ENCODE data around the gene GAGE12C. TPM values are rescaled to one million over a fixed set of nuclear protein-coding genes. Genes with fewer than 3 reads are reported as not detected.
"Not testable (repeated sequence)": the region's sequence is repeated elsewhere in the genome, so short reads cannot be mapped to it uniquely, and the experiment has no call there.

The GAGE12C gene, protein sequence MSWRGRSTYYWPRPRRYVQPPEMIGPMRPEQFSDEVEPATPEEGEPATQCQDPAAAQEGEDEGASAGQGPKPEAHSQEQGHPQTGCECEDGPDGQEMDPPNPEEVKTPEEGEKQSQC
- not detected for total RNA-seq

DNA sequence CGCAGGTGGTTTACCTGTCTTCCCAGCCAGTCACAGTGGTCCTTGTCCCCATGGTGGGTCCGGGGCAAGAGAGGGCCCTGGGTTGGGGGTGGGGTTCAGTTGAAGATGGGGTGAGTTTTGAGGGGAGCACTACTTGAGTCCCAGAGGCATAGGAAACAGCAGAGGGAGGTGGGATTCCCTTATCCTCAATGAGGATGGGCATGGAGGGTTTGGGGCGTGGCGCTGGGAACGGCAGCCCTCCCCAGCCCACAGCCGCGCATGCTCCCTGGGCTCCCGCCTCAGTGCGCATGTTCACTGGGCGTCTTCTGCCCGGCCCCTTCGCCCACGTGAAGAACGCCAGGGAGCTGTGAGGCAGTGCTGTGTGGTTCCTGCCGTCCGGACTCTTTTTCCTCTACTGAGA lies at the start of gene GAGE12C:
Gene GAGE12C, plus strand, starts transcription at position 301 of the 400 bp plus-strand sequence. CDS start 1,155 bp downstream, outside the sequence.
- ATAC-seq; DNase-seq (ENCODE audit: low spot score); intact Hi-C loops (cut with DNase I): not testable (repeated sequence)

DNA sequence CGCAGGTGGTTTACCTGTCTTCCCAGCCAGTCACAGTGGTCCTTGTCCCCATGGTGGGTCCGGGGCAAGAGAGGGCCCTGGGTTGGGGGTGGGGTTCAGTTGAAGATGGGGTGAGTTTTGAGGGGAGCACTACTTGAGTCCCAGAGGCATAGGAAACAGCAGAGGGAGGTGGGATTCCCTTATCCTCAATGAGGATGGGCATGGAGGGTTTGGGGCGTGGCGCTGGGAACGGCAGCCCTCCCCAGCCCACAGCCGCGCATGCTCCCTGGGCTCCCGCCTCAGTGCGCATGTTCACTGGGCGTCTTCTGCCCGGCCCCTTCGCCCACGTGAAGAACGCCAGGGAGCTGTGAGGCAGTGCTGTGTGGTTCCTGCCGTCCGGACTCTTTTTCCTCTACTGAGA lies 9.5 kb downstream of the GAGE12C start, which contains the start of gene GAGE12D:
Gene GAGE12D, plus strand, starts transcription at position 301 of the 400 bp plus-strand sequence. CDS start 1,155 bp downstream, outside the sequence.
- intact Hi-C loops (cut with DNase I); DNase-seq (ENCODE audit: low spot score); ATAC-seq: not testable (repeated sequence)

DNA sequence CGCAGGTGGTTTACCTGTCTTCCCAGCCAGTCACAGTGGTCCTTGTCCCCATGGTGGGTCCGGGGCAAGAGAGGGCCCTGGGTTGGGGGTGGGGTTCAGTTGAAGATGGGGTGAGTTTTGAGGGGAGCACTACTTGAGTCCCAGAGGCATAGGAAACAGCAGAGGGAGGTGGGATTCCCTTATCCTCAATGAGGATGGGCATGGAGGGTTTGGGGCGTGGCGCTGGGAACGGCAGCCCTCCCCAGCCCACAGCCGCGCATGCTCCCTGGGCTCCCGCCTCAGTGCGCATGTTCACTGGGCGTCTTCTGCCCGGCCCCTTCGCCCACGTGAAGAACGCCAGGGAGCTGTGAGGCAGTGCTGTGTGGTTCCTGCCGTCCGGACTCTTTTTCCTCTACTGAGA lies 19.0 kb downstream of the GAGE12C start, which contains the start of gene GAGE12E:
Gene GAGE12E, plus strand, starts transcription at position 301 of the 400 bp plus-strand sequence. CDS start 1,155 bp downstream, outside the sequence.
- DNase-seq (ENCODE audit: low spot score); intact Hi-C loops (cut with DNase I); ATAC-seq: not testable (repeated sequence)

DNA sequence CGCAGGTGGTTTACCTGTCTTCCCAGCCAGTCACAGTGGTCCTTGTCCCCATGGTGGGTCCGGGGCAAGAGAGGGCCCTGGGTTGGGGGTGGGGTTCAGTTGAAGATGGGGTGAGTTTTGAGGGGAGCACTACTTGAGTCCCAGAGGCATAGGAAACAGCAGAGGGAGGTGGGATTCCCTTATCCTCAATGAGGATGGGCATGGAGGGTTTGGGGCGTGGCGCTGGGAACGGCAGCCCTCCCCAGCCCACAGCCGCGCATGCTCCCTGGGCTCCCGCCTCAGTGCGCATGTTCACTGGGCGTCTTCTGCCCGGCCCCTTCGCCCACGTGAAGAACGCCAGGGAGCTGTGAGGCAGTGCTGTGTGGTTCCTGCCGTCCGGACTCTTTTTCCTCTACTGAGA lies 28.6 kb downstream of the GAGE12C start, which contains the start of gene GAGE12F:
Gene GAGE12F, plus strand, starts transcription at position 301 of the 400 bp plus-strand sequence. CDS start 1,155 bp downstream, outside the sequence.
- DNase-seq (ENCODE audit: low spot score); ATAC-seq; intact Hi-C loops (cut with DNase I): not testable (repeated sequence)

- DNase-seq (ENCODE audit: low spot score); intact Hi-C loops (cut with DNase I); ATAC-seq: not testable (repeated sequence)
These were observed 36.8 kb downstream of the GAGE12C start for GRCh38 chrX:49568728-49569127.

DNA sequence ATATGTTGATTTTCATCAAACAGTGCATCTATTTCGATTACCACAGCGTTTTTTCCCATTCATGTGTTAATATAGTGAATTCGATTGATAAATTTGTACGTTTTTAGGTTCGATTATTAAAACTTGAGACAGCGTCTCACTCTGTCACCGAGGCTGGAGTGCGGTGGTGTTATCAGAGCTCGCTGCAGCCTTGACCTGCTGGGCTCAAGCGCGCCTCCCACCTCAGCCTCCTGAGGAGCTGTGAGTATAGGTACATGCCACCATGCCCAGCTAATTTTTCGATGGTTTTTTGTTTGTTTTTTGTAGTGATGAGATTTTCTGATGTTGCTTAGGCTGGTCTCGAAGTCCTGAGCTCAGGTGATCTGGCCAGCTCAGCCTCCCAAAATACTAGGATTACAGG lies 37.2 kb downstream of the GAGE12C start:
- ATAC-seq; intact Hi-C loops (cut with DNase I); DNase-seq (ENCODE audit: low spot score): not testable (repeated sequence)

DNA sequence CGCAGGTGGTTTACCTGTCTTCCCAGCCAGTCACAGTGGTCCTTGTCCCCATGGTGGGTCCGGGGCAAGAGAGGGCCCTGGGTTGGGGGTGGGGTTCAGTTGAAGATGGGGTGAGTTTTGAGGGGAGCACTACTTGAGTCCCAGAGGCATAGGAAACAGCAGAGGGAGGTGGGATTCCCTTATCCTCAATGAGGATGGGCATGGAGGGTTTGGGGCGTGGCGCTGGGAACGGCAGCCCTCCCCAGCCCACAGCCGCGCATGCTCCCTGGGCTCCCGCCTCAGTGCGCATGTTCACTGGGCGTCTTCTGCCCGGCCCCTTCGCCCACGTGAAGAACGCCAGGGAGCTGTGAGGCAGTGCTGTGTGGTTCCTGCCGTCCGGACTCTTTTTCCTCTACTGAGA lies 38.1 kb downstream of the GAGE12C start, which contains the start of gene GAGE12G:
Gene GAGE12G, plus strand, starts transcription at position 301 of the 400 bp plus-strand sequence. CDS start 1,155 bp downstream, outside the sequence.
- ATAC-seq; intact Hi-C loops (cut with DNase I); DNase-seq (ENCODE audit: low spot score): not testable (repeated sequence)

DNA sequence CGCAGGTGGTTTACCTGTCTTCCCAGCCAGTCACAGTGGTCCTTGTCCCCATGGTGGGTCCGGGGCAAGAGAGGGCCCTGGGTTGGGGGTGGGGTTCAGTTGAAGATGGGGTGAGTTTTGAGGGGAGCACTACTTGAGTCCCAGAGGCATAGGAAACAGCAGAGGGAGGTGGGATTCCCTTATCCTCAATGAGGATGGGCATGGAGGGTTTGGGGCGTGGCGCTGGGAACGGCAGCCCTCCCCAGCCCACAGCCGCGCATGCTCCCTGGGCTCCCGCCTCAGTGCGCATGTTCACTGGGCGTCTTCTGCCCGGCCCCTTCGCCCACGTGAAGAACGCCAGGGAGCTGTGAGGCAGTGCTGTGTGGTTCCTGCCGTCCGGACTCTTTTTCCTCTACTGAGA lies 47.7 kb downstream of the GAGE12C start, which contains the start of gene GAGE12H:
Gene GAGE12H, plus strand, starts transcription at position 301 of the 400 bp plus-strand sequence. CDS start 1,155 bp downstream, outside the sequence.
- intact Hi-C loops (cut with DNase I); DNase-seq (ENCODE audit: low spot score); ATAC-seq: not testable (repeated sequence)

Other genes starting within 250 kb of the GAGE12C start
- gene GAGE10, start 228.5 kb upstream of the GAGE12C start, total RNA-seq, result not detected
- not detected for gene GAGE12J, start 210.1 kb upstream of the GAGE12C start, total RNA-seq
- not detected for gene GAGE13, start 200.6 kb upstream of the GAGE12C start, total RNA-seq
- gene GAGE12D, start 9.6 kb downstream of the GAGE12C start, total RNA-seq, result not detected
- not detected for gene GAGE12E, start 19.1 kb downstream of the GAGE12C start, total RNA-seq
- not detected for gene GAGE12F, start 28.7 kb downstream of the GAGE12C start, total RNA-seq
- gene GAGE12G, start 38.2 kb downstream of the GAGE12C start, total RNA-seq, result not detected
- gene GAGE12H, start 47.8 kb downstream of the GAGE12C start, total RNA-seq, result not detected
- not detected for gene GAGE2A, start 57.3 kb downstream of the GAGE12C start, total RNA-seq
- not detected for gene GAGE1, start 66.8 kb downstream of the GAGE12C start, total RNA-seq
- not detected for gene PAGE1, start 163.8 kb downstream of the GAGE12C start, total RNA-seq

Data from sciatic nerve (tissue), 2 donors.